SK-N-SH (cell line): ENCODE measurements around the gene ADAMTS2.

ENCODE experiments used
- ELF1 ChIP-seq: IDR thresholded peaks from 2 replicates; pipeline ENCODE4 v1.4.0; 2012
- GATA2 ChIP-seq: sonication (generic); formaldehyde crosslinking; IDR thresholded peaks from 2 replicates; pipeline ENCODE4 v1.5.0; 2020; ENCODE audit warnings: mild to moderate bottlenecking, missing genetic modification reagents
- RCOR1 ChIP-seq: fragments of 150-350 bp; IDR thresholded peaks from 2 replicates; pipeline ENCODE4 v1.6.1; 2017; ENCODE audit warnings: antibody characterized with exemption, low read length
- TAF1 ChIP-seq: IDR thresholded peaks from 2 replicates; pipeline ENCODE4 v1.6.1; 2012; ENCODE audit warnings: low read depth, mild to moderate bottlenecking, low read length, moderate library complexity, borderline replicate concordance
- YY1 ChIP-seq: IDR thresholded peaks from 2 replicates; pipeline ENCODE4 v1.4.0; 2012; ENCODE audit warnings: low read depth, mild to moderate bottlenecking
- TF ChIP-seq, protein P1 (sequence below): fragments of 200-600 bp; sonication (generic); IDR thresholded peaks from 2 replicates; pipeline ENCODE4 v1.6.1; 2017; ENCODE audit warnings: antibody characterized with exemption, mild to moderate bottlenecking, moderate library complexity

DNA sequence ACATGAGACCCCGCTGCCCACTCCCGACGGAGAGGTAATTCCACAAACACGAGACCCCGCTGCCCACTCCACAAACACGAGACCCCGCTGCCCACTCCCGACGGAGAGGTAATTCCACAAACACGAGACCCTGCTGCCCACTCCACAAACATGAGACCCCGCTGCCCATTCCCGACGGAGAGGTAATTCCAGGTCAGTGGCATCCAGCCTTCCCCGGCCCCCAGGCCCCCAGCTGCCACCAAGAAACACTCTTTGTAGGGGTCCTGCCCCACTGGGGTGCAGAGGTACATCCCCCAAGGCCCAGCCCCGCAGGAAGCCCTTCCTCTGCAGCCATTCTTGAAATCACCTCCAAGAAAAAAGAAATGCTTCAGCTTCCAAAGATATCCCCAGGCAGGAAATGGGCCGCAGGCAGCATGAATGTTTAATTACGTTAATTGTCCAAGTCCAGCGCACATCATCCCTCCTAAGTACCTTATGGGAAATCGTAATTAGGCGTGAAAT lies 115.9 kb downstream of the ADAMTS2 start:
- TF ChIP-seq, protein P1, sequence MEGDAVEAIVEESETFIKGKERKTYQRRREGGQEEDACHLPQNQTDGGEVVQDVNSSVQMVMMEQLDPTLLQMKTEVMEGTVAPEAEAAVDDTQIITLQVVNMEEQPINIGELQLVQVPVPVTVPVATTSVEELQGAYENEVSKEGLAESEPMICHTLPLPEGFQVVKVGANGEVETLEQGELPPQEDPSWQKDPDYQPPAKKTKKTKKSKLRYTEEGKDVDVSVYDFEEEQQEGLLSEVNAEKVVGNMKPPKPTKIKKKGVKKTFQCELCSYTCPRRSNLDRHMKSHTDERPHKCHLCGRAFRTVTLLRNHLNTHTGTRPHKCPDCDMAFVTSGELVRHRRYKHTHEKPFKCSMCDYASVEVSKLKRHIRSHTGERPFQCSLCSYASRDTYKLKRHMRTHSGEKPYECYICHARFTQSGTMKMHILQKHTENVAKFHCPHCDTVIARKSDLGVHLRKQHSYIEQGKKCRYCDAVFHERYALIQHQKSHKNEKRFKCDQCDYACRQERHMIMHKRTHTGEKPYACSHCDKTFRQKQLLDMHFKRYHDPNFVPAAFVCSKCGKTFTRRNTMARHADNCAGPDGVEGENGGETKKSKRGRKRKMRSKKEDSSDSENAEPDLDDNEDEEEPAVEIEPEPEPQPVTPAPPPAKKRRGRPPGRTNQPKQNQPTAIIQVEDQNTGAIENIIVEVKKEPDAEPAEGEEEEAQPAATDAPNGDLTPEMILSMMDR: no peak
- TF ChIP-seq GATA2 (CRISPR knock-in tag): no peak
- no peak for TF ChIP-seq YY1
- no peak for TF ChIP-seq RCOR1
- TF ChIP-seq ELF1: no peak
- TF ChIP-seq TAF1: no peak
